GM12864 (cell line): ENCODE results near the gene BMF.
"Not testable (repeated sequence)": the region's sequence is repeated elsewhere in the genome, so short reads cannot be mapped to it uniquely, and the experiment has no call there.

Experiments
- DNase-seq: peaks from one replicate; pipeline ENCODE4 v3.0.0-alpha.2; 2011; ENCODE audit warnings: low read depth
- H3K4me3 ChIP-seq: 2 replicates; pipeline ENCODE4 v1.5.1; 2011; ENCODE audit warnings: mild to moderate bottlenecking, low read depth, low read length, control low read depth
- TF ChIP-seq, protein P1 (sequence below): IDR thresholded peaks from 2 replicates; pipeline ENCODE4 v1.5.1; 2011; ENCODE audit warnings: low read depth, mild to moderate bottlenecking, moderate library complexity, low read length, control low read depth, inconsistent platforms; ENCODE audit errors: missing control alignments

Gene BMF

GRCh38 chr15:40121911-40122638 is 13.4 kb upstream of the BMF start:
- TF ChIP-seq, protein P1, sequence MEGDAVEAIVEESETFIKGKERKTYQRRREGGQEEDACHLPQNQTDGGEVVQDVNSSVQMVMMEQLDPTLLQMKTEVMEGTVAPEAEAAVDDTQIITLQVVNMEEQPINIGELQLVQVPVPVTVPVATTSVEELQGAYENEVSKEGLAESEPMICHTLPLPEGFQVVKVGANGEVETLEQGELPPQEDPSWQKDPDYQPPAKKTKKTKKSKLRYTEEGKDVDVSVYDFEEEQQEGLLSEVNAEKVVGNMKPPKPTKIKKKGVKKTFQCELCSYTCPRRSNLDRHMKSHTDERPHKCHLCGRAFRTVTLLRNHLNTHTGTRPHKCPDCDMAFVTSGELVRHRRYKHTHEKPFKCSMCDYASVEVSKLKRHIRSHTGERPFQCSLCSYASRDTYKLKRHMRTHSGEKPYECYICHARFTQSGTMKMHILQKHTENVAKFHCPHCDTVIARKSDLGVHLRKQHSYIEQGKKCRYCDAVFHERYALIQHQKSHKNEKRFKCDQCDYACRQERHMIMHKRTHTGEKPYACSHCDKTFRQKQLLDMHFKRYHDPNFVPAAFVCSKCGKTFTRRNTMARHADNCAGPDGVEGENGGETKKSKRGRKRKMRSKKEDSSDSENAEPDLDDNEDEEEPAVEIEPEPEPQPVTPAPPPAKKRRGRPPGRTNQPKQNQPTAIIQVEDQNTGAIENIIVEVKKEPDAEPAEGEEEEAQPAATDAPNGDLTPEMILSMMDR = no peak
- no peak for DNase-seq
- H3K4me3 ChIP-seq = no peak overlapping the region

GRCh38 chr15:40118473-40118872 is 9.8 kb upstream of the BMF start:
- TF ChIP-seq, protein P1 = no peak
- no peak for DNase-seq
- no peak overlapping the region for H3K4me3 ChIP-seq

DNA sequence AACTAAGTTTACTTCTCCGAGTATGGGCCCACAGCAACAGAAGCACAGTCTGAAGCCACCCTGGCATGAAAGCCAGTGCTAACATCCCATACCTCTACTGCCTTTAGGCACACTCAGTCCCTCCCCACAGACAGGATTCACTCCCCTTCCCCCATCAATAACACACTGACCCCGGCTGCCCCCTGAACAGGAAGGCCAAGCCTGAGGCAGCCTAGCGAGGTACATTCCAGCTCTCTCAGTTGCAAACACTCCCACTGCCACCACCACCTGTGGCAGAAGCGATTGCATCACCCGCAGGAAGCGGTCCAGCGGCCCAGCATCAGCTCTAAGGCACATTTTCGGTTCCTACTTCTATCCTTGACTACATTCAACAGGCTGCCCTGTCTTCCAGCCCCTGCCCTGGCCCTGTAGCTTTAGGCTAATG is 7.0 kb upstream of the BMF start:
- TF ChIP-seq, protein P1 = no peak
- no peak overlapping the region for H3K4me3 ChIP-seq
- peak; percentile 78 for DNase-seq

GRCh38 chr15:40115106-40115505 is 6.4 kb upstream of the BMF start:
- DNase-seq, H3K4me3 ChIP-seq: not testable (repeated sequence)

DNA sequence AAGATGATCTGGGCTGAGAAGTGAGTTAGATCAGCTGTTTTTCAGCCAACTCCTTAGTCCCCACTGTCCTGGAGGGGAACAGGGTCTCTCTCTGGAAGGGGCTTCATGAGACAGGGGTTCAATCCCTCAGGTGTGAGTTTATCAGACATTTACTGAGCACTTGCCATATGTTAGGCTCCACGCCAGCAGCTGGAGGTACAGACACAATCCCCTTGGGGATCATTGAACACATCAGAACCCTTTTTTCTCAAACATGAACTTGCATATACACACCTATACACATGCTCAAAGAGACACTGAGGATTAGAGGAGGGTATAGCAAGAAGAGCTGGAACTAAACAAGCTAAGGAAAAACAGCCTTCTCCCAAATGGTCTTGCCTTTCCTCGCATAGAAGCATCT is 5.5 kb upstream of the BMF start:
- no peak overlapping the region for H3K4me3 ChIP-seq
- no peak for DNase-seq
- TF ChIP-seq, protein P1 = no peak

GRCh38 chr15:40112789-40113188 is 4.1 kb upstream of the BMF start:
- DNase-seq = no peak
- no peak overlapping the region for H3K4me3 ChIP-seq
- TF ChIP-seq, protein P1 = no peak

GRCh38 chr15:40111888-40112287 is 3.2 kb upstream of the BMF start:
- DNase-seq = no peak
- H3K4me3 ChIP-seq = no peak overlapping the region
- TF ChIP-seq, protein P1 = no peak
